ENCODE measurements around the gene CDC37L1. TPM values are rescaled to one million over a fixed set of nuclear protein-coding genes. Genes with fewer than 3 reads are reported as not detected.

Gene CDC37L1
- polyA plus RNA-seq, 3 donors from 2014 or later, result 8.4 to 11.6 (median 11.0) TPM

DNA sequence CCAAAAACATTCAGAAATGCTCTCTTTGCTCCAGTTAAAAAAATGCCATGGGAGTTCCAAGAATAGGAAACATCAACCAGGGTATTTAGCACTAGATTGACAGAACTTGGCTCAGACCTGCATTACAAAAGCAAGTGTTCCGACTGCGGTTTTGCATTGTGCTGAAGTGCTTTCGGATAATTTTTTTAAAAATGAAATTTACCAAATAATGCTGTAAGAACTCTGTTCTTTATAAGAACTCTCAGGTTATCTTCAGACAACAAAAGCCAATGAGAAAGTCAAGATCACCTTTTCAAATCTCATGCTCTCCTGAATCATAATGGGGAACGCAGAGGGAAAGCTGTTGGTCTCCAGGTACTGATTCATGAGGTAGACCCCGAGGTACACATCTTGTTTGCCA is 17.8 kb upstream of the CDC37L1 start:
- Mint-ChIP-seq H3K27ac (peak overlapping the region; percentile 87 to 97 (median 94)), H3K4me1 (peaks cover 52% of the 10 kb centered on the region in 2 donors), H3K36me3 (peaks cover 0 to 9% (median 2%) of the 10 kb centered on the region in 3 donors), H3K27me3 (ENCODE audit: low read depth in 3 of 3) (peaks cover 4 to 8% (median 5%) of the 10 kb centered on the region in 3 donors), H3K9me3 (peaks cover 0 to 1% (median 0%) of the 10 kb centered on the region in 6 donors), H3K4me3 (peak overlapping the region; percentile 94 to 99 (median 95))
- DNase-seq, result peak in 2 of 3 donors; percentile 3 to 25

DNA sequence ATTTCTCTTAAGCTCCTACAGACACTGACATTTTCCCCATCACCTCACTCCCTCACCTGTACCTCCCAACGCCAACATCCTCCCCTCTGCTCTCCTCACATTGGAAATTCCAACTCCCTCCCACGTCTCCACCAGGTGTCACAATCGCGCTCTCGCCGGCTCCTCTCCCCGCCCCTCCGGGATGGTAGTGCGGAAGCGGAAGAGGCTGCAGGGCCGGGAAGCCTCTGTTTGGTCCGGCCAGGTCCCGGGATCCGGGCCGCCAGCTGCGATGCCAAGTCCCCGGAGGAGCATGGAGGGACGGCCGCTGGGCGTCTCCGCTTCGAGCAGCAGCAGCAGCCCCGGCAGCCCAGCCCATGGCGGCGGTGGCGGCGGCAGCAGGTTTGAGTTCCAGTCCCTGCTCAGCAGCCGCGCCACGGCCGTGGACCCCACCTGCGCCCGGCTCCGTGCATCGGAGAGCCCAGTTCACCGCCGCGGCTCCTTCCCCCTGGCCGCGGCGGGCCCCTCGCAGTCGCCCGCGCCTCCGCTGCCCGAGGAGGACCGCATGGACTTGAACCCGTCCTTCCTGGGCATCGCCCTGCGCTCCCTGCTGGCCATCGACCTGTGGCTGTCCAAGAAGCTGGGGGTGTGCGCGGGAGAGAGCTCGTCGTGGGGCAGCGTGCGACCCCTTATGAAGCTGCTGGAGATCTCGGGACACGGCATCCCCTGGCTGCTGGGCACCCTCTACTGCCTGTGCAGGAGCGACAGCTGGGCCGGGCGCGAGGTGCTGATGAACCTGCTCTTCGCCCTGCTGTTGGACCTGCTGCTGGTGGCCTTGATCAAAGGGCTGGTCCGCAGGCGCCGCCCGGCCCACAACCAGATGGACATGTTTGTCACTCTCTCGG is 17.0 kb upstream of the CDC37L1 start, which contains the start of gene PLPP6:
TSS of gene PLPP6 (plus strand) at position 187 of the 881 bp plus-strand sequence. CDS start at position 269, 82 bp downstream.
- peak; percentile 69 to 72 (median 71) for DNase-seq
- peaks cover 0 to 7% (median 0%) of the 10 kb centered on the region in 3 donors for H3K36me3 Mint-ChIP-seq
- peaks cover 0 to 1% (median 0%) of the 10 kb centered on the region in 6 donors for H3K9me3 Mint-ChIP-seq
- H3K4me3 Mint-ChIP-seq, result peak within 1 kb of the TSS; percentile 94 to 99 (median 95)
- peak within 1 kb of the TSS; percentile 87 to 97 (median 94) for H3K27ac Mint-ChIP-seq
- H3K27me3 Mint-ChIP-seq (ENCODE audit: low read depth in 3 of 3), result peaks cover 4 to 8% (median 5%) of the 10 kb centered on the region in 3 donors
- peaks cover 55 to 56% of the 10 kb centered on the region in 2 donors for H3K4me1 Mint-ChIP-seq

DNA sequence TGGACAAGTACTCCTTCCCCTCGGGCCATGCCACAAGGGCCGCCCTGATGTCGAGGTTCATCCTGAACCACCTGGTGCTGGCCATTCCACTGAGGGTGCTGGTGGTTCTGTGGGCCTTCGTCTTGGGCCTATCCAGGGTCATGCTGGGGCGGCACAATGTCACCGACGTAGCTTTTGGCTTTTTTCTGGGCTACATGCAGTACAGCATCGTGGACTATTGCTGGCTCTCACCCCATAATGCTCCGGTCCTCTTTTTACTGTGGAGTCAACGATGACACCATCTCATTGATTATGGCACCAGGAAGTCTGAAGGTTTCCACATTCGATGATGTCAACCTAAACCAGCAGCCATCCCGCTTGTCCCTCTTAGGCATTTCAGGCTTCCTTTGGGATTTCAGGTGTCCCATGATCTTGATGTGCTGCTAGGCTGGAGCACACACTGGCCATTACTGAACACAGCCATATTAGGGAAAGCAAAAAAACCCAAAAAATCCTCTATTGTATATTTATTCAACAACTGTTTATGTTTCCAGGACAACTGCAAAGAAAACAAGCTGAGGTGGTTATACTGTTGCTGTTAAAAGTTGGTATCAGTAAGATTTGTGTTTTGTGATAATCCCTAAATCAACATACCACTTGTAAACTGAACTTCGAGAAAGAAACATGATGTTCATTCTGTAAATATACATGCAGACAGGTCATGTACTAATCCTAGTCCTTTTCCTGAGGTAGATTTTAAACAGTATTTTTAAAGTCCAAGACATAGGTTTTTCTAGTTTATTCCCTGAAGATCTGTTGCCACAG is 16.2 kb upstream of the CDC37L1 start:
- Mint-ChIP-seq H3K9me3 (peaks cover 0 to 1% (median 0%) of the 10 kb centered on the region in 6 donors), H3K4me3 (peak overlapping the region; percentile 89 to 97 (median 95)), H3K36me3 (peaks cover 0 to 4% (median 0%) of the 10 kb centered on the region in 3 donors), H3K27me3 (ENCODE audit: low read depth in 3 of 3) (peaks cover 4 to 8% (median 5%) of the 10 kb centered on the region in 3 donors), H3K27ac (peak overlapping the region; percentile 67 to 93 (median 81)), H3K4me1 (peaks cover 55 to 56% of the 10 kb centered on the region in 2 donors)
- peak in 2 of 3 donors; percentile 7 to 17 for DNase-seq

GRCh38 chr9:4663956-4664355 is 15.4 kb upstream of the CDC37L1 start:
- peak overlapping the region; percentile 89 to 97 (median 95) for H3K4me3 Mint-ChIP-seq
- no peak for DNase-seq
- peaks cover 0 to 3% (median 0%) of the 10 kb centered on the region in 3 donors for H3K36me3 Mint-ChIP-seq
- H3K4me1 Mint-ChIP-seq, result peaks cover 55 to 56% of the 10 kb centered on the region in 2 donors
- peaks cover 0 to 1% (median 0%) of the 10 kb centered on the region in 6 donors for H3K9me3 Mint-ChIP-seq
- peak overlapping the region in 2 of 6 donors; percentile 58 to 93 for H3K27ac Mint-ChIP-seq
- peaks cover 5 to 8% (median 8%) of the 10 kb centered on the region in 3 donors for H3K27me3 Mint-ChIP-seq (ENCODE audit: low read depth in 3 of 3)

DNA sequence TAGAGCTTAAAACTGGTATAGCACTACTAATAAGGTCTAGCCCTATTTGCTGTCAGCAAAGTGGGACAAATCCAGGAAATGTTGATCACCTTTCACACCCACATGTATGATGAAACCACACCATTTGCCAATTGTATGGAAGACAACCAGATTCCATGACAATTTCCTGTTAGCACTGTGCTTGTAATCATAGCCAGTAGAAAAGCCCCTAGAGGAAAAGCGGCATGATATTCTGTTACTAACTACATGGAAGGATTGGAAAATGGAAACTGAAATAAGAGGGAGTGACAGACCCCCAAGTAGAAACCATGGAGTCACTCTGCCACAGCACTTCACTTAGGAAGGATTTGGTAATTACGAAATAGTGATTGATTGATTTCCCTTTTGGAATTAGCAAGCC is 14.0 kb upstream of the CDC37L1 start:
- peaks cover 0 to 3% (median 0%) of the 10 kb centered on the region in 3 donors for H3K36me3 Mint-ChIP-seq
- peak overlapping the region in 1 of 6 donors; percentile 24 for H3K27ac Mint-ChIP-seq
- no peaks in the 10 kb centered on the region for H3K9me3 Mint-ChIP-seq
- H3K27me3 Mint-ChIP-seq (ENCODE audit: low read depth in 3 of 3), result peaks cover 3 to 14% (median 10%) of the 10 kb centered on the region in 3 donors
- H3K4me3 Mint-ChIP-seq, result peak overlapping the region; percentile 72 to 83 (median 76)
- DNase-seq, result no peak
- H3K4me1 Mint-ChIP-seq, result peaks cover 55 to 56% of the 10 kb centered on the region in 2 donors

- peak within 1 kb of the TSS; percentile 72 to 83 (median 76) for H3K4me3 Mint-ChIP-seq
- peak within 1 kb of the TSS in 4 of 6 donors; percentile 7 to 66 (median 18) for H3K27ac Mint-ChIP-seq
- no peaks in the 10 kb centered on the region for H3K9me3 Mint-ChIP-seq
- peaks cover 3 to 14% (median 10%) of the 10 kb centered on the region in 3 donors for H3K27me3 Mint-ChIP-seq (ENCODE audit: low read depth in 3 of 3)
- H3K36me3 Mint-ChIP-seq, result peaks cover 0 to 3% (median 0%) of the 10 kb centered on the region in 3 donors
- peak; percentile 15 to 30 (median 21) for DNase-seq
- peaks cover 53 to 56% of the 10 kb centered on the region in 2 donors for H3K4me1 Mint-ChIP-seq
Measured at GRCh38 chr9:4666042-4666699, 13.2 kb upstream of the CDC37L1 start, which contains the start of gene SPATA6L. Gene SPATA6L, minus strand, starts transcription at chr9:4666480. Its CDS starts 230 bp downstream, at chr9:4666250.

DNA sequence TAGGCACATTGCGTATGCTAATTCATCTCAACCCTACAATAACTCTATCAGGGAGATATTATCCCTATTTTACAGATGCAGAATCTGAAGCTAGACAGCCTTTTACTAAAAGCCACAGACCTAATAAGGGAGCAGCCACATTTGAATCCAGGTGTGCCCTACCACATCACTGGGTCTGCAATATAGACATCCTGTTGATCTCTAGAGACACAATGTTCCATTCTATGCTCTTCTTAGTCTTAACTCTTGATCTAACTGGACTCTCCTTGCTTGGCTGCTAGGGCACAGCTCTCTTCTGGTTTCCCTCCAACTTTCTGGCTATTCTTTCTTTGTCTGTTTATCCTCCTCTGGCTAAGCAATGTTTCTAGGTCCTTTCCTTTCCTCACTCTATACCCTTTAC is 11.7 kb upstream of the CDC37L1 start:
- H3K4me1 Mint-ChIP-seq, result peaks cover 42 to 43% of the 10 kb centered on the region in 2 donors
- peaks cover 0 to 3% (median 0%) of the 10 kb centered on the region in 3 donors for H3K36me3 Mint-ChIP-seq
- H3K9me3 Mint-ChIP-seq, result no peaks in the 10 kb centered on the region
- H3K27ac Mint-ChIP-seq, result no peak overlapping the region
- H3K27me3 Mint-ChIP-seq (ENCODE audit: low read depth in 3 of 3), result peaks cover 3 to 13% (median 11%) of the 10 kb centered on the region in 3 donors
- no peak for DNase-seq
- no peak overlapping the region for H3K4me3 Mint-ChIP-seq

DNA sequence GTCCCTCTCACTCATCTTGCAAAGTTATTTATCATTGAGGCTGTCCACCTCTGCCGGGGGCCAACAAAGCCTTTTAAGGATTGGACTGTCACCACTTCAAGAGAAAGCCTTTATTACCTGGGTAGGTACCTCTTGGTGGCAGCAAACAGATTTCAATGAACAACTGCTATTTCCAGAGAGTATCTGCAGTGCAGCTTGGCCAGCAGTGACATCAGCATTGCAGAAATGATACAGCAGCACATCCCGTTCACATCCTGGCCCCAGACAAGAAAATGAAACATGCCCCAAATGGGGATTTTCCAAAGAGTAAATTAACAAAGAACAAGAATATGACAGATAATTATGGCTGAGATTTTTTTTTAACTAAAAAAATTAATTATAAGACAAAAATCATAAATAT is 10.8 kb upstream of the CDC37L1 start:
- no peak overlapping the region for H3K4me3 Mint-ChIP-seq
- H3K4me1 Mint-ChIP-seq, result peaks cover 33 to 34% of the 10 kb centered on the region in 2 donors
- H3K27ac Mint-ChIP-seq, result no peak overlapping the region
- no peaks in the 10 kb centered on the region for H3K9me3 Mint-ChIP-seq
- peaks cover 0 to 3% (median 0%) of the 10 kb centered on the region in 3 donors for H3K36me3 Mint-ChIP-seq
- no peak for DNase-seq
- peaks cover 2 to 13% (median 7%) of the 10 kb centered on the region in 3 donors for H3K27me3 Mint-ChIP-seq (ENCODE audit: low read depth in 3 of 3)

DNA sequence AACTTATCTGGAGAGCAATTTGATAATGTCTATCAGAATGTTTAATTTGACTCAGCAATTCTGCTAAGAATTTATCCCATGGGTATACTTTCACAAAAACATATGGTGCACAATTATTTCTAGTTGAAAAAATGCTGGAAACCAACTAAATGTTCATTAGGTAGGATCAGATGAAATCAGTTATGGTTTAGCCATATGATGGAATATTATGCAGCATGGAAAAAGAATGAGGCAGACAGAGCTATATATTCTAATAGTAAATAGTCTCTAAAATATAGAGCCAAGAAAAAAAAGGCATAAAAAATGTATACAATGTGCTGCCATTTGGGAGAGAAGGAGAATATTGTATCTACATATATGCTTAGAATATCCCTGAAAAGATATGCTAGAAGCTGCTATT is 9.5 kb upstream of the CDC37L1 start:
- Mint-ChIP-seq H3K4me1 (peaks cover 20 to 21% of the 10 kb centered on the region in 2 donors), H3K4me3 (no peak overlapping the region), H3K27me3 (ENCODE audit: low read depth in 3 of 3) (peaks cover 2 to 13% (median 7%) of the 10 kb centered on the region in 3 donors), H3K36me3 (peaks cover 0 to 3% (median 0%) of the 10 kb centered on the region in 3 donors), H3K9me3 (no peaks in the 10 kb centered on the region), H3K27ac (no peak overlapping the region)
- DNase-seq, result no peak

DNA sequence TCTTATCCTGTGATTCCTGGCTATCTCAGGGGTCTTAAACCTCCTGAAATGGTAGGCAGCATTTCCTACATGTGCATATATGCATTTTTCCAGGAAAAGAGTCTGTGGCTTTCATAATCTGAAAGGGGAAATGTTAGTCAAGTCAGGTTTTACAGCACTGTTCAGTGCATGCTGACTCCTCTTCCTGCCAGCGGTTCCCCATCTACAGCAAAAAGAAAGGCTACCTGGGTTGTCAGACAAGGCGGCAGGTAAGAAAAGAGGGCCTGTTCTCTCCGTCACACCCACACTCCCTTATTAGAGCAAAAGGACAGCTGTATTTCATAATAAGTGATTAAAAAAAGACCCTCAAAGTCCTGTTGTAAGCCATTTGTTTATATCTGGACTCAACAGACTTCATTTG is 8.8 kb upstream of the CDC37L1 start:
- peaks cover 13 to 14% of the 10 kb centered on the region in 2 donors for H3K4me1 Mint-ChIP-seq
- peaks cover 2 to 13% (median 7%) of the 10 kb centered on the region in 3 donors for H3K27me3 Mint-ChIP-seq (ENCODE audit: low read depth in 3 of 3)
- no peak overlapping the region for H3K4me3 Mint-ChIP-seq
- H3K36me3 Mint-ChIP-seq, result peaks cover 0 to 3% (median 2%) of the 10 kb centered on the region in 3 donors
- H3K9me3 Mint-ChIP-seq, result no peaks in the 10 kb centered on the region
- DNase-seq, result no peak
- H3K27ac Mint-ChIP-seq, result no peak overlapping the region

DNA sequence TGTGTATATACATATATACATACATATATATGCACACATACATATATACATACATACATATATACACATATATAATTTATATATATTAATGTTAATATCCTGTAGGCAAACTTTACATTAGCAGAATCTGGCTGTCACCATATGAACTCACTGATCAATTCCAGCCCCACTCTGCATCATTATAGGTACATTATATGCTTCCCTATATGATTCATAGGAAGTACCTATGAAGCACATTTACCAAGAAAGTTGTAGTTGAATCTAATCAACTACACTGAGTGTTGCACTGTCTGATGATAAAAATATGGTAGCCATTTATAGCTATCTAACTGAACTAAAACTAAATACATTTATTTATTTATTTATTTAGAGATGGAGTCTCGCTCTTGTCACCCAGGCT is 7.6 kb upstream of the CDC37L1 start:
- Mint-ChIP-seq H3K9me3 (no peaks in the 10 kb centered on the region), H3K36me3 (peaks cover 0 to 7% (median 5%) of the 10 kb centered on the region in 3 donors), H3K4me3 (no peak overlapping the region), H3K4me1 (peaks cover 2% of the 10 kb centered on the region in 2 donors), H3K27me3 (ENCODE audit: low read depth in 3 of 3) (peaks cover 2 to 9% (median 6%) of the 10 kb centered on the region in 3 donors), H3K27ac (no peak overlapping the region)
- no peak for DNase-seq

DNA sequence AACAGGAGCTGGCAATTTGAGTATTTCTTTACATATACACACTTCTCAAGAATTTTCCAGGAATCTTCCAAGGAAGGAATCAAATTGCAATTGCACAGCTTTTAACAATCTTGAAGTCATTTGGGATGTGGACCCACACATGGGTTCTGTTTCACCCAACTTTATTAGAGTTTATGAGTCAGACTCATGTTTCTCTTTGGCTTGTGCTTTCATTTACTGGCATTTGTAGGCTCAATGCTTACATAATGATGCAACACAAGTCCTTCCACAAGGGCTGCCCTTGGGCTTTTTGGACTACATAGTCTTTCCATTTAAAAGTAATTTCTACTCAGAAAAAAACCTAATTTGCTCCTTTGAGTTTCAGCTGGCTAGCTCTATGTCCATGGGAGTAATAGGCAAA is 4.6 kb upstream of the CDC37L1 start:
- Mint-ChIP-seq H3K4me1 (no peaks in the 10 kb centered on the region), H3K9me3 (no peaks in the 10 kb centered on the region), H3K27ac (no peak overlapping the region), H3K27me3 (ENCODE audit: low read depth in 3 of 3) (peaks cover 2 to 6% (median 5%) of the 10 kb centered on the region in 3 donors), H3K36me3 (peaks cover 0 to 7% (median 5%) of the 10 kb centered on the region in 3 donors), H3K4me3 (no peak overlapping the region)
- DNase-seq, result no peak

Data from immature natural killer cell (primary cell).